ENCODE data around the gene MOGAT2. TPM values are rescaled to one million over a fixed set of nuclear protein-coding genes. Genes with fewer than 3 reads are reported as not detected.
"Not testable (repeated sequence)": the region's sequence is repeated elsewhere in the genome, so short reads cannot be mapped to it uniquely, and the experiment has no call there.

MOGAT2 gene
- total RNA-seq, 1 donor, result not detected

DNA sequence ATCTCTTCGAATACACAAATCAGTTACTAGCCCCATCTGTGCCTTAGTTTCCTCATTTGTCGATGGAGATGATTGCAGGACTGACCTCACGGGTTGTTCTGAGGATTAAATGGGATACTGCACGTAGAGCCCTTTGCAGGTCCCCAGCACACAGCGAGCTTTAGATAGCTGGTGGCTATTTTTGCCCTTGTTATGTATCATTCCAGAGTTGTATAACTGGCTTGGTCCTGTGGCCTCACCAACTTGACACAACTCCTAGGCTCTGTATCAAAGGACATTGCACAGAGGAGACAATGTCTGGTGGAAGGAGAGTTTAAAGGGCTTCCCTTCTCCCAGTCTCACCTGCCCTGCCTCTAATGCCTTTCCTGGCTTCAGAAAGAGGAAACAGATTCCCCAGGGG lies 28.2 kb downstream of the MOGAT2 start:
- Histone ChIP-seq H3K27me3 (ENCODE audit: insufficient read depth, low read length) (peaks cover 41% of the 10 kb centered on the region), H4K20me1 (ENCODE audit: insufficient read depth, low read length) (no peaks in the 10 kb centered on the region), H3K79me2 (ENCODE audit: insufficient read depth, low read length) (no peaks in the 10 kb centered on the region), H3K4me3 (ENCODE audit: insufficient read depth, low read length) (no peak overlapping the region), H3K9me3 (ENCODE audit: low read depth, low read length) (no peaks in the 10 kb centered on the region), H3K27ac (ENCODE audit: low read depth, low read length) (no peak overlapping the region), H2AFZ (ENCODE audit: low read length) (no peak overlapping the region), H3K36me3 (ENCODE audit: insufficient read depth, low read length) (no peaks in the 10 kb centered on the region), H3K4me2 (ENCODE audit: insufficient read depth, low read length) (no peak overlapping the region), H3K4me1 (ENCODE audit: insufficient read depth, low read length) (no peaks in the 10 kb centered on the region)
- DNase-seq (ENCODE audit: insufficient read length, low spot score, missing footprints), result no peak
- TF ChIP-seq, protein P1, sequence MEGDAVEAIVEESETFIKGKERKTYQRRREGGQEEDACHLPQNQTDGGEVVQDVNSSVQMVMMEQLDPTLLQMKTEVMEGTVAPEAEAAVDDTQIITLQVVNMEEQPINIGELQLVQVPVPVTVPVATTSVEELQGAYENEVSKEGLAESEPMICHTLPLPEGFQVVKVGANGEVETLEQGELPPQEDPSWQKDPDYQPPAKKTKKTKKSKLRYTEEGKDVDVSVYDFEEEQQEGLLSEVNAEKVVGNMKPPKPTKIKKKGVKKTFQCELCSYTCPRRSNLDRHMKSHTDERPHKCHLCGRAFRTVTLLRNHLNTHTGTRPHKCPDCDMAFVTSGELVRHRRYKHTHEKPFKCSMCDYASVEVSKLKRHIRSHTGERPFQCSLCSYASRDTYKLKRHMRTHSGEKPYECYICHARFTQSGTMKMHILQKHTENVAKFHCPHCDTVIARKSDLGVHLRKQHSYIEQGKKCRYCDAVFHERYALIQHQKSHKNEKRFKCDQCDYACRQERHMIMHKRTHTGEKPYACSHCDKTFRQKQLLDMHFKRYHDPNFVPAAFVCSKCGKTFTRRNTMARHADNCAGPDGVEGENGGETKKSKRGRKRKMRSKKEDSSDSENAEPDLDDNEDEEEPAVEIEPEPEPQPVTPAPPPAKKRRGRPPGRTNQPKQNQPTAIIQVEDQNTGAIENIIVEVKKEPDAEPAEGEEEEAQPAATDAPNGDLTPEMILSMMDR (IDR thresholded peaks at IDR 0.05; ENCODE audit: extremely low read depth, low read depth, low read length), result no peak

GRCh38 chr11:75748729-75749273 lies 31.2 kb downstream of the MOGAT2 start:
- not testable (repeated sequence) for H3K79me2 ChIP-seq (ENCODE audit: insufficient read depth, low read length); H4K20me1 ChIP-seq (ENCODE audit: insufficient read depth, low read length); H2AFZ ChIP-seq (ENCODE audit: low read length); H3K4me2 ChIP-seq (ENCODE audit: insufficient read depth, low read length); H3K9me3 ChIP-seq (ENCODE audit: low read depth, low read length); H3K4me3 ChIP-seq (ENCODE audit: insufficient read depth, low read length); H3K4me1 ChIP-seq (ENCODE audit: insufficient read depth, low read length); H3K36me3 ChIP-seq (ENCODE audit: insufficient read depth, low read length); DNase-seq (ENCODE audit: insufficient read length, low spot score, missing footprints); H3K27ac ChIP-seq (ENCODE audit: low read depth, low read length)
- H3K27me3 ChIP-seq (ENCODE audit: insufficient read depth, low read length), result peaks cover 29% of the 10 kb centered on the region

DNA sequence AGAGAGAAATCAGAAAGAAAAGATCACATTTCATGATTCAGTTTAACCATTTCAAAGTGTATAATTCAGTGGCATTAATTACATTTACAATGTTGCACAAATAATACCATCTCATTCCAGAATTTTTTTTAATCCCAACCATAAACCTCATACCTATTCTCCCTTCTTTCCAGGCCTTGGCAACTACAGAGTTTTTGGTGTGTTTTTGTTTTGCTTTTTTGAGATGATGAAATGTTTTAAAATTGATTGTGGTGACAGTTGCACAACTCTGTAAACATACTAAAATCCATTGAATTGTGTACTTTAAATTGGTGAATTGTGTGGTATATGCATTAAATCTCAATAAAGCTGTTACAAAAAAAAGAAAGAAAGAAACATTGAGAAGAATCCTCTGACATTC lies 37.3 kb downstream of the MOGAT2 start:
- not testable (repeated sequence) for H3K4me2 ChIP-seq (ENCODE audit: insufficient read depth, low read length); DNase-seq (ENCODE audit: insufficient read length, low spot score, missing footprints); H3K27me3 ChIP-seq (ENCODE audit: insufficient read depth, low read length); H3K27ac ChIP-seq (ENCODE audit: low read depth, low read length); H3K4me1 ChIP-seq (ENCODE audit: insufficient read depth, low read length); H3K36me3 ChIP-seq (ENCODE audit: insufficient read depth, low read length); H3K79me2 ChIP-seq (ENCODE audit: insufficient read depth, low read length); H4K20me1 ChIP-seq (ENCODE audit: insufficient read depth, low read length); H3K9me3 ChIP-seq (ENCODE audit: low read depth, low read length); H3K4me3 ChIP-seq (ENCODE audit: insufficient read depth, low read length); H2AFZ ChIP-seq (ENCODE audit: low read length)

GRCh38 chr11:75757651-75758050 lies 40.0 kb downstream of the MOGAT2 start:
- H3K36me3 ChIP-seq (ENCODE audit: insufficient read depth, low read length), result no peaks in the 10 kb centered on the region
- no peak for DNase-seq (ENCODE audit: insufficient read length, low spot score, missing footprints)
- H3K27ac ChIP-seq (ENCODE audit: low read depth, low read length), result no peak overlapping the region

GRCh38 chr11:75759832-75760231 lies 42.2 kb downstream of the MOGAT2 start:
- TF ChIP-seq, protein P1 (IDR thresholded peaks at IDR 0.05; ENCODE audit: extremely low read depth, low read depth, low read length), result no peak
- H4K20me1 ChIP-seq (ENCODE audit: insufficient read depth, low read length), result no peaks in the 10 kb centered on the region
- no peaks in the 10 kb centered on the region for H3K36me3 ChIP-seq (ENCODE audit: insufficient read depth, low read length)
- H3K9me3 ChIP-seq (ENCODE audit: low read depth, low read length), result no peaks in the 10 kb centered on the region
- DNase-seq (ENCODE audit: insufficient read length, low spot score, missing footprints), result no peak
- H3K4me2 ChIP-seq (ENCODE audit: insufficient read depth, low read length), result no peak overlapping the region
- no peak overlapping the region for H3K4me3 ChIP-seq (ENCODE audit: insufficient read depth, low read length)
- peaks cover 3% of the 10 kb centered on the region for H3K27me3 ChIP-seq (ENCODE audit: insufficient read depth, low read length)
- H3K27ac ChIP-seq (ENCODE audit: low read depth, low read length), result no peak overlapping the region
- no peak overlapping the region for H2AFZ ChIP-seq (ENCODE audit: low read length)
- H3K79me2 ChIP-seq (ENCODE audit: insufficient read depth, low read length), result no peaks in the 10 kb centered on the region
- H3K4me1 ChIP-seq (ENCODE audit: insufficient read depth, low read length), result peaks cover 12% of the 10 kb centered on the region

More at GRCh38 chr11:75757651-75758050, 40.0 kb downstream of the MOGAT2 start:
- H2AFZ ChIP-seq (ENCODE audit: low read length), result no peak overlapping the region
- TF ChIP-seq, protein P1 (IDR thresholded peaks at IDR 0.05; ENCODE audit: extremely low read depth, low read depth, low read length), result no peak
- no peak overlapping the region for H3K4me3 ChIP-seq (ENCODE audit: insufficient read depth, low read length)
- H3K27me3 ChIP-seq (ENCODE audit: insufficient read depth, low read length), result peaks cover 3% of the 10 kb centered on the region
- peaks cover 7% of the 10 kb centered on the region for H3K4me1 ChIP-seq (ENCODE audit: insufficient read depth, low read length)
- no peaks in the 10 kb centered on the region for H3K9me3 ChIP-seq (ENCODE audit: low read depth, low read length)
- H3K4me2 ChIP-seq (ENCODE audit: insufficient read depth, low read length), result no peak overlapping the region
- no peaks in the 10 kb centered on the region for H3K79me2 ChIP-seq (ENCODE audit: insufficient read depth, low read length)
- H4K20me1 ChIP-seq (ENCODE audit: insufficient read depth, low read length), result no peaks in the 10 kb centered on the region
